Right atrium auricular region (tissue), 2 donors: ENCODE data around the gene ICE2. TPM values are rescaled to one million over a fixed set of nuclear protein-coding genes. Genes with fewer than 3 reads are reported as not detected.

Experiments used
- DNase-seq: peaks from one replicate; pipeline ENCODE4 v3.0.0-alpha.2; 2019; ENCODE audit warnings: low spot score
- H3K27ac ChIP-seq, 2 donors: fragments of 200-600 bp; sonication (generic); 1 replicate in 1 of 2; 2 replicates in 1 of 2; pipeline ENCODE4 v1.5.1; 2016 to 2019
- H3K27me3 ChIP-seq, 2 donors: fragments of 200-600 bp; sonication (generic); one replicate each; pipeline versions ENCODE4 v1.5.1 to v1.6.0; 2017 to 2019
- H3K36me3 ChIP-seq: fragments of 200-600 bp; sonication (generic); one replicate; pipeline ENCODE4 v1.5.1; 2016
- H3K4me1 ChIP-seq, 2 donors: fragments of 200-600 bp; sonication (generic); one replicate each; pipeline versions ENCODE4 v1.5.1 to v1.6.0; 2017 to 2019
- H3K4me3 ChIP-seq, 2 donors: fragments of 200-600 bp; sonication (generic); 1 replicate in 1 of 2; 2 replicates in 1 of 2; pipeline ENCODE4 v1.5.1; 2017 to 2019; ENCODE audit warnings: mild to moderate bottlenecking in 1 of 2, moderate library complexity in 1 of 2
- H3K9me3 ChIP-seq, 2 donors: fragments of 200-600 bp; sonication (generic); one replicate each; pipeline ENCODE4 v1.5.1; 2019
- CTCF ChIP-seq, 2 donors: fragments of 200-600 bp; sonication (generic); IDR thresholded peaks; one replicate each; pipeline ENCODE4 v1.5.1; 2019; ENCODE audit warnings: antibody characterized with exemption in 2 of 2
- total RNA-seq, 2 donors: library from RNA; depleted of rRNA; stranded (reverse); fragments of >200 nt; gene quantifications; one replicate each; pipeline ENCODE4 v1.1.0, GENCODE V29; 2016

The ICE2 gene
- total RNA-seq, 2 donors from 2014 or later, result 10.6 to 12.6 TPM

GRCh38 chr15:60395276-60396011 lies 83.5 kb downstream of the ICE2 start:
- no peak for DNase-seq
- no peaks in the 10 kb centered on the region for H3K36me3 ChIP-seq
- H3K27me3 ChIP-seq, result no peaks in the 10 kb centered on the region
- H3K27ac ChIP-seq, result peak overlapping the region; percentile 96 to 97
- no peak for TF ChIP-seq CTCF (IDR thresholded peaks at IDR 0.05)
- H3K9me3 ChIP-seq, result no peaks in the 10 kb centered on the region
- peak overlapping the region; percentile 86 to 98 for H3K4me3 ChIP-seq
- H3K4me1 ChIP-seq, result peaks cover 0 to 75% of the 10 kb centered on the region in 2 donors

GRCh38 chr15:60394689-60395097 lies 84.2 kb downstream of the ICE2 start:
- H3K4me3 ChIP-seq, result peak overlapping the region in 1 of 2 donors; percentile 98
- no peak for DNase-seq
- H3K9me3 ChIP-seq, result no peaks in the 10 kb centered on the region
- no peak for TF ChIP-seq CTCF (IDR thresholded peaks at IDR 0.05)
- H3K27me3 ChIP-seq, result no peaks in the 10 kb centered on the region
- H3K27ac ChIP-seq, result peak overlapping the region; percentile 62 to 97
- H3K36me3 ChIP-seq, result no peaks in the 10 kb centered on the region
- peaks cover 0 to 82% of the 10 kb centered on the region in 2 donors for H3K4me1 ChIP-seq

GRCh38 chr15:60392986-60393790 lies 85.8 kb downstream of the ICE2 start:
- Histone ChIP-seq H3K27me3 (no peaks in the 10 kb centered on the region), H3K36me3 (no peaks in the 10 kb centered on the region), H3K27ac (peak overlapping the region; percentile 62 to 97), H3K4me3 (peak overlapping the region in 1 of 2 donors; percentile 98), H3K4me1 (peaks cover 0 to 81% of the 10 kb centered on the region in 2 donors), H3K9me3 (no peaks in the 10 kb centered on the region)
- TF ChIP-seq CTCF (IDR thresholded peaks at IDR 0.05), result no peak
- peak; percentile 88 for DNase-seq

- no peak for DNase-seq
- no peaks in the 10 kb centered on the region for H3K36me3 ChIP-seq
- H3K9me3 ChIP-seq, result no peaks in the 10 kb centered on the region
- H3K4me3 ChIP-seq, result no peak overlapping the region
- no peak for TF ChIP-seq CTCF (IDR thresholded peaks at IDR 0.05)
- peak overlapping the region; percentile 62 to 97 for H3K27ac ChIP-seq
- H3K27me3 ChIP-seq, result no peaks in the 10 kb centered on the region
- H3K4me1 ChIP-seq, result peaks cover 0 to 81% of the 10 kb centered on the region in 2 donors
These were observed 86.3 kb downstream of the ICE2 start for GRCh38 chr15:60392601-60392985.

GRCh38 chr15:60391722-60392315 lies 87.1 kb downstream of the ICE2 start:
- no peaks in the 10 kb centered on the region for H3K9me3 ChIP-seq
- no peaks in the 10 kb centered on the region for H3K36me3 ChIP-seq
- H3K27me3 ChIP-seq, result no peaks in the 10 kb centered on the region
- DNase-seq, result no peak
- no peak for TF ChIP-seq CTCF (IDR thresholded peaks at IDR 0.05)
- H3K4me1 ChIP-seq, result peaks cover 0 to 81% of the 10 kb centered on the region in 2 donors
- no peak overlapping the region for H3K4me3 ChIP-seq
- peak overlapping the region; percentile 50 to 97 for H3K27ac ChIP-seq
